Measurements from ENCODE around the gene SAMD4A.

The SAMD4A gene

DNA sequence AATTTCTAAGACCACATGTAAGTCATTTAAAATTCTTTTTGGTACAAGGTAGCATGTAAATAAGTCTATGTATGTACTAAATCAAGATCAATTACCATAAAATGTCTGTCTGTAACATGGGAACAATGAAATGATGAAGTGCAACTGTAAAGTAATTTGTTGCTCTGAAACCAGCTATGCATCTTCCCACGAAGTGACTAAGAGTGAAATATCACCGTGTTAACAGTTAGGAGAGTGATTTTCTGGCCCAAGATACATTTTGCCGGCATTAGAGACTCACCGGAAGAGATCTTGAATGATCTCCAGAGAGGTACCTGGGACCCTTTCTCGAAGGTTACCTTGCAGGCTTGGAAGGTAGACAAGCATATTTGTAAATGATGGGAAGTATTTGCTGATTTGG lies 105.8 kb downstream of the SAMD4A start:
- no peak overlapping the region for H3K4me2 ChIP-seq (ENCODE audit: low read depth, low read length, poor library complexity, severe bottlenecking)
- H3F3A ChIP-seq (ENCODE audit: insufficient read depth), result no peaks in the 10 kb centered on the region
- H2AFZ ChIP-seq (ENCODE audit: low read depth, low read length, severe bottlenecking), result no peak overlapping the region
- no peaks in the 10 kb centered on the region for H3K27me3 ChIP-seq (ENCODE audit: low read length)
- H3K36me3 ChIP-seq (ENCODE audit: low read length), result no peaks in the 10 kb centered on the region
- no peaks in the 10 kb centered on the region for H3K9me2 ChIP-seq (replicated peaks; ENCODE audit: insufficient read depth, low read length)
- H4K20me1 ChIP-seq (ENCODE audit: low read depth, low read length), result no peaks in the 10 kb centered on the region
- H3K79me2 ChIP-seq (ENCODE audit: insufficient read depth, low read length), result no peaks in the 10 kb centered on the region
- TF ChIP-seq, protein P1, sequence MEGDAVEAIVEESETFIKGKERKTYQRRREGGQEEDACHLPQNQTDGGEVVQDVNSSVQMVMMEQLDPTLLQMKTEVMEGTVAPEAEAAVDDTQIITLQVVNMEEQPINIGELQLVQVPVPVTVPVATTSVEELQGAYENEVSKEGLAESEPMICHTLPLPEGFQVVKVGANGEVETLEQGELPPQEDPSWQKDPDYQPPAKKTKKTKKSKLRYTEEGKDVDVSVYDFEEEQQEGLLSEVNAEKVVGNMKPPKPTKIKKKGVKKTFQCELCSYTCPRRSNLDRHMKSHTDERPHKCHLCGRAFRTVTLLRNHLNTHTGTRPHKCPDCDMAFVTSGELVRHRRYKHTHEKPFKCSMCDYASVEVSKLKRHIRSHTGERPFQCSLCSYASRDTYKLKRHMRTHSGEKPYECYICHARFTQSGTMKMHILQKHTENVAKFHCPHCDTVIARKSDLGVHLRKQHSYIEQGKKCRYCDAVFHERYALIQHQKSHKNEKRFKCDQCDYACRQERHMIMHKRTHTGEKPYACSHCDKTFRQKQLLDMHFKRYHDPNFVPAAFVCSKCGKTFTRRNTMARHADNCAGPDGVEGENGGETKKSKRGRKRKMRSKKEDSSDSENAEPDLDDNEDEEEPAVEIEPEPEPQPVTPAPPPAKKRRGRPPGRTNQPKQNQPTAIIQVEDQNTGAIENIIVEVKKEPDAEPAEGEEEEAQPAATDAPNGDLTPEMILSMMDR (IDR thresholded peaks at IDR 0.05; ENCODE audit: insufficient read depth, low read length, poor library complexity, severe bottlenecking), result no peak
- no peak overlapping the region for H3K4me3 ChIP-seq (ENCODE audit: insufficient read depth, low read length, poor library complexity, severe bottlenecking)
- no peak overlapping the region for H3K9ac ChIP-seq (ENCODE audit: low read length)
- H3K9me3 ChIP-seq (ENCODE audit: insufficient read depth, low read length), result no peaks in the 10 kb centered on the region
- no peak overlapping the region for H3K27ac ChIP-seq (ENCODE audit: low read depth, low read length)

DNA sequence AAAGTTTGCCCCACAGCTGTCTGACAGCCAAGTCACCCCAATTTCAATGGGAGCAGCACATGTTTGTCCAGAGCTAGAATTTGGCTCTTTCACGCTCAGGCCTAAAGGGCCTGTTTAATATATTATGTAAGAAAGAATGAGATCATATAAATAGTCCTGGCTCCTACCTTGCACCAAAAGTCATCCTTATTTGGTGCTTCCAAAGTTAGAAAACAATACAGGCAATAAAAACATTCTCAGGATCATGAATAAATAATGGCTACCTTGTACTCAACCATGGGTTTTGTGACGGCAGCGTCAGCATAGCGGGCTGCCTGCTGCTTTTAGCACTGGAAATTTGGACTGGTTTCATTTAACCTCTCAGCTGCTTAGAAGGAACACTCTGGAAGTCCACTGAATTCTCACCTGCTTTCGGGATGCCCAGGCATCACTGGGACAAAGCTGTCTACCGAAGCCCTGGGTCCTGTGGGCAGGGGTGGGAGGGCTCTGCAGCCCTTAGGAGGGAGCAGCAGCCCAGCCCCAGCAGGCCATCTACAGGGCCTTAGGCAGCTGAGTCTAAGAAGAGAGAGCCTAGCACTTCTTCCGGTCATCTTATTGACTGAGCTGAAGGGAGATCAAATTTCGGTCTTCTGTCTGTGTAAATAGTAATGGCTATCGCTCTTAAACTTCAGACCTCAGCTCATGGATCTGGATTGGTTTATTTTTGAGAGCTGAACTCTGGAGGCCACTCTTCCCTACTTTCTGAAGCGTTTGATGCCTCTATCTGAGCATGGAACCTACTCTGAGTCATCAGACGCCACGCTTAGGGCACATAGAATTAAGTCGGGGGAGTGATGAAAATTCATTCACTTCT lies 106.5 kb downstream of the SAMD4A start:
- Histone ChIP-seq H3K4me2 (ENCODE audit: low read depth, low read length, poor library complexity, severe bottlenecking) (no peak overlapping the region), H3K9me3 (ENCODE audit: insufficient read depth, low read length) (no peaks in the 10 kb centered on the region), H3K9me2 (replicated peaks; ENCODE audit: insufficient read depth, low read length) (no peaks in the 10 kb centered on the region), H3K36me3 (ENCODE audit: low read length) (no peaks in the 10 kb centered on the region), H3K4me3 (ENCODE audit: insufficient read depth, low read length, poor library complexity, severe bottlenecking) (no peak overlapping the region), H3K9ac (ENCODE audit: low read length) (no peak overlapping the region), H3F3A (ENCODE audit: insufficient read depth) (no peaks in the 10 kb centered on the region), H3K79me2 (ENCODE audit: insufficient read depth, low read length) (no peaks in the 10 kb centered on the region), H2AFZ (ENCODE audit: low read depth, low read length, severe bottlenecking) (no peak overlapping the region), H3K27me3 (ENCODE audit: low read length) (no peaks in the 10 kb centered on the region), H4K20me1 (ENCODE audit: low read depth, low read length) (no peaks in the 10 kb centered on the region), H3K27ac (ENCODE audit: low read depth, low read length) (no peak overlapping the region)
- no peak for TF ChIP-seq EZH2phosphoT487 (conservative IDR thresholded peaks at IDR 0.05; ENCODE audit: low read length)
- TF ChIP-seq, protein P1 (IDR thresholded peaks at IDR 0.05; ENCODE audit: insufficient read depth, low read length, poor library complexity, severe bottlenecking), result no peak

GRCh38 chr14:54674046-54674741 lies 107.3 kb downstream of the SAMD4A start:
- no peaks in the 10 kb centered on the region for H3K9me3 ChIP-seq (ENCODE audit: insufficient read depth, low read length)

More at GRCh38 chr14:54674046-54674741, 107.3 kb downstream of the SAMD4A start:
- H3K9me2 ChIP-seq (replicated peaks; ENCODE audit: insufficient read depth, low read length), result no peaks in the 10 kb centered on the region
- no peak overlapping the region for H2AFZ ChIP-seq (ENCODE audit: low read depth, low read length, severe bottlenecking)
- no peaks in the 10 kb centered on the region for H3K79me2 ChIP-seq (ENCODE audit: insufficient read depth, low read length)
- no peaks in the 10 kb centered on the region for H3F3A ChIP-seq (ENCODE audit: insufficient read depth)
- H3K27ac ChIP-seq (ENCODE audit: low read depth, low read length), result no peak overlapping the region
- no peak overlapping the region for H3K4me2 ChIP-seq (ENCODE audit: low read depth, low read length, poor library complexity, severe bottlenecking)
- no peaks in the 10 kb centered on the region for H4K20me1 ChIP-seq (ENCODE audit: low read depth, low read length)
- TF ChIP-seq EZH2phosphoT487 (conservative IDR thresholded peaks at IDR 0.05; ENCODE audit: low read length), result no peak
- TF ChIP-seq, protein P1 (IDR thresholded peaks at IDR 0.05; ENCODE audit: insufficient read depth, low read length, poor library complexity, severe bottlenecking), result no peak
- no peaks in the 10 kb centered on the region for H3K36me3 ChIP-seq (ENCODE audit: low read length)
- no peak overlapping the region for H3K9ac ChIP-seq (ENCODE audit: low read length)
- H3K27me3 ChIP-seq (ENCODE audit: low read length), result no peaks in the 10 kb centered on the region
- H3K4me3 ChIP-seq (ENCODE audit: insufficient read depth, low read length, poor library complexity, severe bottlenecking), result no peak overlapping the region

All from SU-DHL-6 (cell line).